ENCODE results near the gene PRDM16.

The PRDM16 gene

GRCh38 chr1:3138623-3139151 is 69.7 kb downstream of the PRDM16 start:
- DNase-seq = no peak
- no peak for TF ChIP-seq CTCF (IDR thresholded peaks at IDR 0.05; ENCODE audit: low read depth, low read length)
- Histone ChIP-seq H3K9me3 (ENCODE audit: severe bottlenecking) (no peaks in the 10 kb centered on the region), H3K36me3 (no peaks in the 10 kb centered on the region), H3K4me3 (ENCODE audit: low read depth, low read length) (no peak overlapping the region), H3K27ac (no peak overlapping the region), H3K27me3 (ENCODE audit: insufficient read depth, low read depth, severe bottlenecking) (no peaks in the 10 kb centered on the region)

- H3K36me3 ChIP-seq = no peaks in the 10 kb centered on the region
- H3K4me3 ChIP-seq (ENCODE audit: low read depth, low read length) = no peak overlapping the region
- H3K27ac ChIP-seq = no peak overlapping the region
- no peaks in the 10 kb centered on the region for H3K27me3 ChIP-seq (ENCODE audit: insufficient read depth, low read depth, severe bottlenecking)
- DNase-seq = no peak
- no peaks in the 10 kb centered on the region for H3K9me3 ChIP-seq (ENCODE audit: severe bottlenecking)
- no peak for TF ChIP-seq CTCF (IDR thresholded peaks at IDR 0.05; ENCODE audit: low read depth, low read length)
Observed at GRCh38 chr1:3139451-3139852, 70.4 kb downstream of the PRDM16 start.

DNA sequence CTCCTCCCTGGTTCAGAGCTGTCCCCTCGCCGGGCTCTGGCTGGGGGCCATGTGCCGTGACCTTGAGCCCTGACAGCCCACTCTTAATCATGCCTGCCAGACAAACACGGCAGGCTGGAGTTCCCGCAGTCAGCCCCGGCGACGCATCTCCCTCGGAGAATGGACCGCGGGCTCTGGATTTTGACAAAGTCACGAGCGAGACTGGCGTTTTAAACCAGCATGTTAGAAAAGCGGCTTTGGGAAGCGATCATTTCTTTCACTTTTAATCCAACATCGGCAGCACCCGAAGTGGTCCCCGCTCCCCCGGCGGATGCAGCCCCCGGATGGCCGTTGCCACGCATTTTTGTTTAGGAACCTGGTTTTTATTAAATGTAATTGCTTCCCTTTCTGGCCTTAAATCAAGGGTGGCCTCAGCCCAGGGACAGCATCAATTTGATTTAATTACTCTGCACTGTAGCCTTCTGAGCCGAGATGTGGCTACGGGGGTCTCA is 70.9 kb downstream of the PRDM16 start:
- no peak for DNase-seq
- no peak for TF ChIP-seq CTCF (IDR thresholded peaks at IDR 0.05; ENCODE audit: low read depth, low read length)
- H3K9me3 ChIP-seq (ENCODE audit: severe bottlenecking) = no peaks in the 10 kb centered on the region
- no peaks in the 10 kb centered on the region for H3K36me3 ChIP-seq
- H3K27ac ChIP-seq = no peak overlapping the region
- no peaks in the 10 kb centered on the region for H3K27me3 ChIP-seq (ENCODE audit: insufficient read depth, low read depth, severe bottlenecking)
- no peak overlapping the region for H3K4me3 ChIP-seq (ENCODE audit: low read depth, low read length)

- H3K36me3 ChIP-seq = no peaks in the 10 kb centered on the region
- no peaks in the 10 kb centered on the region for H3K27me3 ChIP-seq (ENCODE audit: insufficient read depth, low read depth, severe bottlenecking)
- H3K9me3 ChIP-seq (ENCODE audit: severe bottlenecking) = no peaks in the 10 kb centered on the region
- H3K27ac ChIP-seq = no peak overlapping the region
- no peak for TF ChIP-seq CTCF (IDR thresholded peaks at IDR 0.05; ENCODE audit: low read depth, low read length)
- DNase-seq = no peak
- H3K4me3 ChIP-seq (ENCODE audit: low read depth, low read length) = no peak overlapping the region
Observed at GRCh38 chr1:3140437-3140836, 71.4 kb downstream of the PRDM16 start.

GRCh38 chr1:3141129-3141528 is 72.1 kb downstream of the PRDM16 start:
- Histone ChIP-seq H3K9me3 (ENCODE audit: severe bottlenecking) (no peaks in the 10 kb centered on the region), H3K27me3 (ENCODE audit: insufficient read depth, low read depth, severe bottlenecking) (no peaks in the 10 kb centered on the region), H3K27ac (no peak overlapping the region), H3K4me3 (ENCODE audit: low read depth, low read length) (no peak overlapping the region), H3K36me3 (no peaks in the 10 kb centered on the region)
- no peak for DNase-seq
- TF ChIP-seq CTCF (IDR thresholded peaks at IDR 0.05; ENCODE audit: low read depth, low read length) = no peak

GRCh38 chr1:3141836-3142235 is 72.8 kb downstream of the PRDM16 start:
- Histone ChIP-seq H3K27ac (no peak overlapping the region), H3K36me3 (no peaks in the 10 kb centered on the region), H3K9me3 (ENCODE audit: severe bottlenecking) (no peaks in the 10 kb centered on the region), H3K27me3 (ENCODE audit: insufficient read depth, low read depth, severe bottlenecking) (no peaks in the 10 kb centered on the region), H3K4me3 (ENCODE audit: low read depth, low read length) (no peak overlapping the region)
- TF ChIP-seq CTCF (IDR thresholded peaks at IDR 0.05; ENCODE audit: low read depth, low read length) = no peak
- no peak for DNase-seq

Measured in WERI-Rb-1 (cell line).